NCI-H460 (cell line): Measurements from ENCODE around the gene GBGT1. TPM values are rescaled to one million over a fixed set of nuclear protein-coding genes. Genes with fewer than 3 reads are reported as not detected.

Source experiments
- DNase-seq: peaks from one replicate; pipeline ENCODE4 v3.0.0-alpha.2; 2016; ENCODE audit warnings: low read depth; ENCODE audit errors: extremely low read depth
- total RNA-seq: library from RNA; depleted of rRNA; stranded (reverse); fragments of >200 nt; shearing (Covaris generic); gene quantifications from 2 replicates; pipeline ENCODE4 v1.2.3, GENCODE V29; 2014

GBGT1 gene
- total RNA-seq, 1 experiment from 2014 or later, result 0.27 TPM

GRCh38 chr9:133117271-133118178 is 46.2 kb downstream of the GBGT1 start:
- no peak for DNase-seq

GRCh38 chr9:133116346-133117231 is 47.1 kb downstream of the GBGT1 start:
- DNase-seq, result no peak

- DNase-seq, result no peak
Observed at GRCh38 chr9:133115604-133116345, 47.9 kb downstream of the GBGT1 start.

GRCh38 chr9:133114886-133115603 is 48.7 kb downstream of the GBGT1 start:
- DNase-seq, result no peak

- DNase-seq, result no peak
Observed at GRCh38 chr9:133113949-133114885, 49.5 kb downstream of the GBGT1 start.

- no peak for DNase-seq
Observed at GRCh38 chr9:133113163-133113948, 50.4 kb downstream of the GBGT1 start.

GRCh38 chr9:133112663-133113026 is 51.1 kb downstream of the GBGT1 start:
- no peak for DNase-seq

- DNase-seq, result no peak
Observed at GRCh38 chr9:133111808-133112662, 51.7 kb downstream of the GBGT1 start.

- DNase-seq, result no peak
Observed at GRCh38 chr9:133109931-133110650, 53.6 kb downstream of the GBGT1 start.

- no peak for DNase-seq
Observed at GRCh38 chr9:133108794-133109641, 54.7 kb downstream of the GBGT1 start.

GRCh38 chr9:133107961-133108793 is 55.5 kb downstream of the GBGT1 start:
- DNase-seq, result no peak

- no peak for DNase-seq
Observed at GRCh38 chr9:133107245-133107722, 56.4 kb downstream of the GBGT1 start.

GRCh38 chr9:133106511-133107244 is 57.0 kb downstream of the GBGT1 start:
- no peak for DNase-seq

GRCh38 chr9:133105461-133105770 is 58.3 kb downstream of the GBGT1 start:
- DNase-seq, result no peak
